Psoas muscle (tissue), 8 donors: ENCODE measurements around the gene PIMREG. TPM values are rescaled to one million over a fixed set of nuclear protein-coding genes. Genes with fewer than 3 reads are reported as not detected.

Experiments used
- ATAC-seq, 4 donors: fragments of 200-7000 bp; cut with Tn5 transposase; one replicate each; pipeline ENCODE4 v1.9.1; 2020; ENCODE audit warnings: moderate library complexity in 3 of 4, mild to moderate bottlenecking in 2 of 4
- DNase-seq, 2 donors: peaks; one replicate each; pipeline ENCODE4 v3.0.0-alpha.2; 2020
- H3K27ac ChIP-seq: fragments of 200-600 bp; one replicate; pipeline ENCODE4 v1.8.0; 2022
- H3K27me3 ChIP-seq, 3 donors: fragments of 200-600 bp in 1 of 3; one replicate each; pipeline versions ENCODE4 v1.6.1 to v1.8.0; 2013 to 2022; ENCODE audit warnings: low read length in 2 of 3, mild to moderate bottlenecking in 2 of 3, moderate library complexity in 1 of 3; ENCODE audit not compliant: insufficient read depth in 3 of 3
- H3K36me3 ChIP-seq, 2 donors: fragments of 200-600 bp in 1 of 2; one replicate each; pipeline versions ENCODE4 v1.6.1 to v1.8.0; 2013 to 2022; ENCODE audit warnings: low read depth in 1 of 2, mild to moderate bottlenecking in 1 of 2, moderate library complexity in 1 of 2; ENCODE audit not compliant: insufficient read depth in 1 of 2
- H3K4me1 ChIP-seq: fragments of 200-600 bp; one replicate; pipeline ENCODE4 v1.8.0; 2022
- H3K4me3 ChIP-seq: fragments of 200-600 bp; one replicate; pipeline ENCODE4 v1.8.0; 2022; ENCODE audit warnings: mild to moderate bottlenecking
- H3K9me3 ChIP-seq: fragments of 200-600 bp; one replicate; pipeline ENCODE4 v1.8.0; 2022
- CTCF ChIP-seq: fragments of 200-600 bp; IDR thresholded peaks from one replicate; pipeline ENCODE4 v1.8.0; 2022; ENCODE audit warnings: antibody characterized with exemption
- WGBS, 3 donors: extraction: QIAGEN DNeasy Blood & Tissue Kit; methylation state at CpG; one replicate each; pipeline versions ENCODE4 v1.1.6 to v1.1.7; 2013; 5-methylcytosine and 5-hydroxymethylcytosine counted together
- intact Hi-C, 2 donors: fragments of 100-400 bp; cut with DNase I; formaldehyde crosslinking; loops; one replicate each; pipeline versions ENCODE4 v1.11.0 to v1.14.2; 2022
- polyA plus RNA-seq, 3 donors: library from polyadenylated mRNA; stranded (reverse); fragments of 200-250 nt; gene quantifications; one replicate each; pipeline ENCODE4 v1.2.3, GENCODE V29; 2013
- total RNA-seq, 4 donors: library from RNA; stranded (reverse); fragmentation: NEBNext Ultra II Directional in 2 of 4; extraction: Animal tissue kit (Norgen Biotek cat#: 25700) in 2 of 4; gene quantifications; one replicate each; pipeline versions ENCODE4 v1.2.1 to v1.2.4, GENCODE V29; 2021 to 2023
- donor health status: healthy with polysubstance abuse.
- donor health status: DM: no; HTN: no; CAD: no; lungs with moderate emphysema.
- donor health status: Bipolar disorder and iron deficiency.
- donor health status: healthy.
- donor health status: DM: yes; HTN: yes; CAD: no.
- donor health status: DM: no; HTN: no; CAD: no.
- donor health status: DM: no; HTN: no; CAD: no.
- donor health status: DM: yes; HTN: yes; CAD: no.

The PIMREG gene
- total and polyA plus RNA-seq, 7 donors, result 0.18 to 0.38 (median 0.21) TPM; not detected in 4

- Histone ChIP-seq H3K9me3 (no peaks in the 10 kb centered on the region), H3K4me3 (no peak overlapping the region), H3K4me1 (no peaks in the 10 kb centered on the region), H3K36me3 (no peaks in the 10 kb centered on the region), H3K27ac (no peak overlapping the region), H3K27me3 (peaks cover 0 to 3% (median 0%) of the 10 kb centered on the region in 3 donors)
- ATAC-seq (no peak), DNase-seq (no peak)
- WGBS, 3 donors, result 91 to 93% (median 92%) methylated on average over 22 to 24 of the region's 24 CpGs
- TF ChIP-seq CTCF, result no peak
- intact Hi-C loops, result loop anchor here (5.0 to 10.0 kb wide), 2 partner anchors 132 to 175 kb away; partner anchors contain the start of genes KIAA0753 (in 2 of the 2) and TXNDC17 (in 2 of the 2)
Observed at GRCh38 chr17:6470146-6470718, 26.0 kb downstream of the PIMREG start.

- Histone ChIP-seq H3K4me1 (no peaks in the 10 kb centered on the region), H3K27me3 (peaks cover 0 to 3% (median 0%) of the 10 kb centered on the region in 3 donors), H3K9me3 (no peaks in the 10 kb centered on the region), H3K36me3 (no peaks in the 10 kb centered on the region), H3K27ac (no peak overlapping the region), H3K4me3 (no peak overlapping the region)
- WGBS, 3 donors, result 58 to 68% (median 62%) methylated on average over 15 to 17 of the region's 17 CpGs
- no peak for TF ChIP-seq CTCF
- intact Hi-C loops, result loop anchor here (5.0 to 10.0 kb wide), 2 partner anchors 131 to 174 kb away; partner anchors contain the start of genes KIAA0753 (in 2 of the 2) and TXNDC17 (in 2 of the 2)
- ATAC-seq (no peak), DNase-seq (no peak)
Observed at GRCh38 chr17:6470751-6471521, 26.7 kb downstream of the PIMREG start.

GRCh38 chr17:6471531-6472465, 27.5 kb downstream of the PIMREG start:
- H3K36me3 ChIP-seq, result no peaks in the 10 kb centered on the region
- H3K27me3 ChIP-seq, result no peaks in the 10 kb centered on the region
- DNase-seq, result no peak
- no peak overlapping the region for H3K27ac ChIP-seq
- intact Hi-C loops, result loop anchor here (5.0 to 10.0 kb wide), 2 partner anchors 131 to 173 kb away; partner anchors contain the start of genes KIAA0753 (in 2 of the 2) and TXNDC17 (in 2 of the 2)
- TF ChIP-seq CTCF, result no peak
- peak in 1 of 4 donors; percentile 52 for ATAC-seq
- WGBS, 3 donors, result 34 to 46% (median 40%) methylated on average over 19 of the region's 19 CpGs
- H3K4me1 ChIP-seq, result no peaks in the 10 kb centered on the region
- no peak overlapping the region for H3K4me3 ChIP-seq
- no peaks in the 10 kb centered on the region for H3K9me3 ChIP-seq

GRCh38 chr17:6472517-6472916, 28.3 kb downstream of the PIMREG start:
- H3K27me3 ChIP-seq, result no peaks in the 10 kb centered on the region
- ATAC-seq, result no peak
- no peaks in the 10 kb centered on the region for H3K4me1 ChIP-seq
- no peak for DNase-seq
- TF ChIP-seq CTCF, result no peak
- no peaks in the 10 kb centered on the region for H3K9me3 ChIP-seq
- 71 to 84% (median 76%) methylated on average over 9 to 10 of the region's 10 CpGs for WGBS, 3 donors
- no peak overlapping the region for H3K27ac ChIP-seq
- H3K4me3 ChIP-seq, result no peak overlapping the region
- intact Hi-C loops, result loop anchor here (5.0 to 10.0 kb wide), 2 partner anchors 130 to 172 kb away; partner anchors contain the start of genes KIAA0753 (in 2 of the 2) and TXNDC17 (in 2 of the 2)
- H3K36me3 ChIP-seq, result no peaks in the 10 kb centered on the region
